NCI-H2107 treated with DMSO at 0.1 percent for 48 hours (cell line): ENCODE results near the gene KASH5.
"Not testable (repeated sequence)": the region's sequence is repeated elsewhere in the genome, so short reads cannot be mapped to it uniquely, and the experiment has no call there.

Experiments used
- DNase-seq: peaks from one replicate; lab custom pipeline; 2025; ENCODE audit not compliant: unreplicated experiment; lab: John Stamatoyannopoulos, UW

KASH5 gene

DNA sequence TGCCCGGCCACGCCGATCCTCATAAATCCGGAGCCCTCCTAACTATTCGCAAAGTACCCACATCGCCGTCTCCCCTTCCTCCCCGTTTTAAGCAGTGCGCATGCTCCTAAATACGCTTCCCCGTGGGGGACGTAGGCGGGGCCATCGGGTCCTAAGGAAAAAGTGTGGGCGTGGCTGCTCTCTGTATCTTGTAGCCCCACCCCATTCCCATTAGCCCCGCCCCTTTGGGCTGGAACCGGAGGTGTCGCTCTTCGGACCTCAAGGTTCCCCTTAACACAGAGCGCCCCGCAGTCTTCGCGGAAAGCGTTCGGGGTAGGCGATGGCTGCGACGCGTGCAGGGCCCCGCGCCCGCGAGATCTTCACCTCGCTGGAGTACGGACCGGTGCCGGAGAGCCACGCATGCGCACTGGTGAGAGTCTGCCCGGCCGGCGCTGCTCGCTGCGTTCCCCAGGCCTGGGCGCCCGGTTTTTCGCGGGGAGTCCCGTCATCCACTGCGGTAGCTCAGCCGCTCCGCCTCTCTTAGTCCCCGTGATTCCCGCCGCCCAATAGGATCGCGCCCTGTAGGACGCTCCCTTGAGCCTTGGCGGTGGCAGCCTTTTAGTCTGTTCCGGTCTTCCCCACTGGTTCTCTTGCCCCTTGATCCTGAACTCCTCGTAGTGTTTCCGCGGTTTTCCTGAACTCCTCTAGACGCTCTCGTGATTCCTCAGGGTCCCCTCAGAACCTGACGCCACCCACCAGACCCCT, 65.1 kb downstream of the KASH5 start, which contains the start of gene ALDH16A1:
Gene ALDH16A1 (plus strand): TSS at position 213 of the 744 bp plus-strand sequence. CDS start 107 bp downstream, at position 320.
- peak; percentile 94 for DNase-seq

DNA sequence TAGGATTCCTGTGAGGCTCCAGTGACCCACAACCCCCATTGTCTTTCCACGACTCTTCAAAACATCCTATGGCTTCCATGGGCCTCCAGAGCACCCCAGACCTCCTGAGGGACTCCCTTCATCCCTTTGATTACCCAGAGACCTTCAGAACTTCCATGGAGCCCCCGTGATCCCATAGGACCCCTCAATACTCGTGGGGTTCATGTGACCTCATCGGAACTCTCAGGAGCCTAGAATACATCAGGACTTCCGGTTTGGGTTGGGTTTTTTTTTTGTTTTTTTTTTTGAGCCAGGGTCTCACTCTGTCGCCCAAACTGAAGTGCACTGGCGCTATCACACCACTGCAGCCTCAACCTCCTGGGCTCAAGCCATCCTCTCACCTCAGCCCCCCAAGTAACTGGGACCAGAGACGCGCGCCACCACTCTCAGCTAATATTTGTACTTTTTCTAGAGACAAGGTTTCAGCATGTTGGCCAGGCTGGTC, 65.8 kb downstream of the KASH5 start:
- DNase-seq, result no peak

DNA sequence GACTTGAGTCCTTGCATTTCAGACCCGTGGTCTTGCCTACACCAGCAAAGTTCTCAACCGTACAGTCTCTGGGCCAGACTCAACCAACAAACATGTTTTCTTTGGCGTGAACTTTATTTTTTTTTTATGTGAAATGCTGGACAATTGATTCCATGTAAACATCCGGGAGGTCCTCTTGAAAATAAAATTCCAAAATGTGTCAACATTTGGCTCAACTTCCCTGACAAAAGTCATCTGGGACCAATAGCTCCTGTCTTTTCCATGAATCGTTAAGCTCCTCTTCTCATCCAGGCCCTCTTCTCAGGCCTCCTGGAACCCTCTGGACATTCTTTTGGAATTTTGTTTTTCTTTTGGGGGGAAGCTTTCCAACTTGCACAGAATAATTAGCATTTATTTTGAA, 67.7 kb downstream of the KASH5 start:
- no peak for DNase-seq

DNA sequence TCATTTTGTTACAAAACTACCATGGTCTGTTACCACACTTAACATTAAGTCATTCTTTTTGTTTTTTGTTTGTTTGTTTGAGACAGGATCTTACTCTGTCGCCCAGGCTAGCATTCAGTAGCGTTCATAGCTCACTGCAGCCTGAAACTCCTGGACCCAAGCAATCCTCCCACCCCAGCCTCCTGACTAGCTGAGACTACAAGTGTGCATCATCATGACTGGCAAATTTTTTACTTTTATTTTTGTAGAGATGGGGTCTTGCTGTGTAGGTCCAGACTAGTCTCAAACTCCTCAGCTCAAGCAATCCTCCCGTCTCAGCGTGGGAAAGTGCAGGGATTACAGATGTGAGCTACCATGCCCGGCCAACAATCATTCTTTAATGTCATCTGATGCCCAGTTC, 68.3 kb downstream of the KASH5 start:
- DNase-seq, result no peak

DNA sequence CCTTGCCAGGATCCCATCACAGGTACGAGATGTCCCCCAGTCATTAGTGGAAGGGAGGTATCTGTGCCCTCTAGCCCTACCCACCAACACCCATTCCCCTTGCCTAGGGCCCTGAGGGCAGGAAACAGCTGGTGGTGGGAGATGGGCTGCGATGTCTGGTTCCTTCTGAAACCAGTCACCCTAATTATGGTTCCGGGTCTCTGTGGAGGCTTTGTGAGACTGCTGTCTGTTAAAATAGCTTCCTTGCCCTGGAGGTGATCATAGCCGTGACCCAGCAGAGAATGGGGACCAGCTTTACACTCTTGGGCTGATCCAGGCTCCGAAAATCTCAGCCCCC, 70.5 kb downstream of the KASH5 start:
- no peak for DNase-seq

DNA sequence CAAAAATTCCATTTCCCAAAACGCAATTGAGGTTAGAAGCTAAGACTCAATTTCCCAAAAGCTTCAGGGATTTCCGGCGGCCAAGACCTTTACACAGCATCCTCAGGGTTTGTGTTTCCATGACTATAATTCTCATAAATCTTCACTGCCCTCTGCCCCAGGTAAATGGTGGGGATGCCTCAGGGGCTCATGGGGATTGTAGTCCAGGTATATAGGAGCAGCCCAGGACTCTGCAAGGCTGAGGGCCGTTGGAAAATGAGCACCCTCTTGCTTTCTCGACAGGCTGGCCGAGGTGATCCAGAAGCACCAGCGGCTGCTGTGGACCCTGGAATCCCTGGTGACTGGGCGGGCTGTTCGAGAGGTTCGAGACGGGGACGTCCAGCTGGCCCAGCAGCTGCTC, 71.3 kb downstream of the KASH5 start:
- no peak for DNase-seq

DNA sequence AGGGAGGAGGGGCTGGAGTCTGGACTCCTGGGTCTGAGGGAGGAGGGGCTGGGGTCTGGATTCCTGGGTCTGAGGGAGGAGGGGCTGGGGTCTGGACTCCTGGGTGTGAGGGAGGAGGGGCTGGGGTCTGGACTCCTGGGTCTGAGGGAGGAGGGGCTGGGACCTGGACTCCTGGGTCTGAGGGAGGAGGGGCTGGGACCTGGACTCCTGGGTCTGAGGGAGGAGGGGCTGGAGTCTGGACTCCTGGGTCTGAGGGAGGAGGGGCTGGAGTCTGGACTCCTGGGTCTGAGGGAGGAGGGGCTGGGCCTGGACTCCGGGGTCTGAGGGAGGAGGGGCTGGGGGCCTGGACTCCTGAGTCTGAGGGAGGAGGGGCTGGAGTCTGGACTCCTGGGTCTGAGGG, 73.1 kb downstream of the KASH5 start:
- DNase-seq, result not testable (repeated sequence)

DNA sequence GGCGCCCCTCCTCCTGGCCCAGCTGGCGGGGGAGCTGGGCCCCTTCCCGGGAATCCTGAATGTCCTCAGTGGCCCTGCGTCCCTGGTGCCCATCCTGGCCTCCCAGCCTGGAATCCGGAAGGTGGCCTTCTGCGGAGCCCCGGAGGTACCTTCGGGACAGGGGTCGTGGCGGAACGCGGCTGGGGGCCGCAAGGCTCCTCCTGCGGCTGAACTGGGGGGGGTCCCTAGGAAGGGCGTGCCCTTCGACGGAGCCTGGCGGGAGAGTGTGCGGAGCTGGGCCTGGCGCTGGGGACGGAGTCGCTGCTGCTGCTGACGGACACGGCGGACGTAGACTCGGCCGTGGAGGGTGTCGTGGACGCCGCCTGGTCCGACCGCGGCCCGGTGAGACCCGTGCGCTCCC, 73.6 kb downstream of the KASH5 start:
- DNase-seq, result no peak

DNA sequence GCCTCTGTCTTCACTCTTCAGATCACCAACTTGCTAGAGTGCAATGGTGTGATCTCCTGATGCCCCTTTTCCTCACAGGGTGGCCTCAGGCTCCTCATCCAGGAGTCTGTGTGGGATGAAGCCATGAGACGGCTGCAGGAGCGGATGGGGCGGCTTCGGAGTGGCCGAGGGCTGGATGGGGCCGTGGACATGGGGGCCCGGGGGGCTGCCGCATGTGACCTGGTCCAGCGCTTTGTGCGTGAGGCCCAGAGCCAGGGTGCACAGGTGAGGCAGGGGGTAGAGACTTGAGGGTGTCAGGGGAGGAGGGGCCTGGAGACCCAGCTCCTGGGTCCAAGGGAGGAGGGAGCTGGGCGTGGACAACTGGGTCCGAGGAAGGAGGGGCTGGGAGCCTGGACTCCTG, 74.4 kb downstream of the KASH5 start:
- DNase-seq, result no peak

DNA sequence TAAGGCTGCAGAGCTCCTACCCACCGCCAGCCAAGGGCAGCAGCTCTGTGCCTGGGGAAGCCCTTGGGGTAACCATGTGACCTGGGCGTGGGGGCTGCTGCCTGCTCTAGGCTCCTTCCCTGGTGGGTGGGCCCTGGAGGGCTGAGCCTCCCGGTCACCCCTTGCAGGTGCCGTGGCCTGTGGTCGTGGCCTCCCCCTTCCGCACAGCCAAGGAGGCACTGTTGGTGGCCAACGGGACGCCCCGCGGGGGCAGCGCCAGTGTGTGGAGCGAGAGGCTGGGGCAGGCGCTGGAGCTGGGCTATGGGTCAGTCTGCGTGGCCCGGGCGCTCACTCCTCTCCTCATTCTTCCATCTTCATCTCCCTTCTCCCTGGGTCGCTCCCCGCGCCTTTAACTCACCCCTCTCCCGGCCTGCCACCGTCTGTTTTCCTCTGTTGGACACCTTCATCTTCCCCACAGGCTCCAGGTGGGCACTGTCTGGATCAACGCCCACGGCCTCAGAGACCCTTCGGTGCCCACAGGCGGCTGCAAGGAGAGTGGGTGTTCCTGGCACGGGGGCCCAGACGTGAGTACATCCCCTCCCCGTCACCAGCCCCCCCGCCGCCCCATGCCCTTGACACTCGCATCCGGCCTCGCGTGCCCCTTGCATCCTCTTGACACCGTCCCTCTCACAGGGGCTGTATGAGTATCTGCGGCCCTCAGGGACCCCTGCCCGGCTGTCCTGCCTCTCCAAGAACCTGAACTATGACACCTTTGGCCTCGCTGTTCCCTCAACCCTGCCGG, 76.1 kb downstream of the KASH5 start:
- no peak for DNase-seq

DNA sequence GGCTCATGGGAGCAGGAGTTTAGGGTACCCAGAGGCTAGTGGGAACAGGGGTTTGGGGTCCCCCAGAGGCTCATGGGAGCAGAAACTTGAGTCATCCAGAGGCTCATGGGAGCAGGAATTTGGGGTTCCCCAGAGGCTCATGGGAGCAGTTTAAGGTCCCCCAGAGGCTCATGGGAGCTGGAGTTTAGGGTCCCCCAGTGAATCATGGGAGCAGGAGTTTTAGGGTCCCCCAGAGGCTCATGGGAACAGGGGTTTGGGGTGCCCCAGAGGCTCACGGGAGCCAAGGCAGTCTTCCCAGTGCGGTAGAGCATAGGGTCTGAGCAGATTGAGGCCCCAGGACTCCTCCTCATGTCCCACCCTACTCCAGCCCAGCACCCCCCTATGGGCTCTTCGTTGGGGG, 77.3 kb downstream of the KASH5 start:
- DNase-seq, result no peak
